Hepatocyte (in vitro differentiated cells): ENCODE data around the gene CCNK. TPM values are rescaled to one million over a fixed set of nuclear protein-coding genes. Genes with fewer than 3 reads are reported as not detected.

ENCODE experiments used
- DNase-seq: peaks from one replicate; pipeline ENCODE4 v3.0.0-alpha.2; 2016; ENCODE audit warnings: low spot score
- H2AFZ ChIP-seq: fragments of 200-600 bp; sonication (generic); 2 replicates; pipeline ENCODE4 v1.6.0; 2016; ENCODE audit warnings: antibody characterized with exemption, mild to moderate bottlenecking
- H3K27ac ChIP-seq: fragments of 200-600 bp; sonication (generic); 2 replicates; pipeline ENCODE4 v1.5.1; 2016; ENCODE audit warnings: mild to moderate bottlenecking
- H3K27me3 ChIP-seq: fragments of 200-600 bp; sonication (generic); 2 replicates; pipeline ENCODE4 v1.6.1; 2016
- H3K36me3 ChIP-seq: fragments of 200-600 bp; sonication (generic); replicated peaks from 2 replicates; pipeline ENCODE4 v1.5.1; 2016; ENCODE audit warnings: low read depth; ENCODE audit not compliant: insufficient read depth
- H3K4me1 ChIP-seq: fragments of 200-600 bp; sonication (generic); 2 replicates; pipeline ENCODE4 v1.5.1; 2016; ENCODE audit warnings: mild to moderate bottlenecking, moderate library complexity; ENCODE audit not compliant: insufficient read depth
- H3K4me2 ChIP-seq: fragments of 200-600 bp; sonication (generic); 2 replicates; pipeline ENCODE4 v1.6.0; 2016
- H3K4me3 ChIP-seq: fragments of 200-600 bp; sonication (generic); 2 replicates; pipeline ENCODE4 v1.5.1; 2016; ENCODE audit warnings: mild to moderate bottlenecking
- H3K79me2 ChIP-seq: fragments of 200-600 bp; sonication (generic); 2 replicates; pipeline ENCODE4 v1.6.0; 2017; ENCODE audit warnings: mild to moderate bottlenecking
- H3K9me2 ChIP-seq: fragments of 200-600 bp; sonication (generic); replicated peaks from 2 replicates; pipeline ENCODE4 v1.6.0; 2017; ENCODE audit warnings: mild to moderate bottlenecking; ENCODE audit not compliant: insufficient read depth
- H3K9me3 ChIP-seq: fragments of 200-600 bp; sonication (generic); 2 replicates; pipeline ENCODE4 v1.5.1; 2016; ENCODE audit warnings: low read depth, mild to moderate bottlenecking
- H4K20me1 ChIP-seq: fragments of 200-600 bp; sonication (generic); 2 replicates; pipeline ENCODE4 v1.6.0; 2016; ENCODE audit warnings: mild to moderate bottlenecking; ENCODE audit not compliant: insufficient read depth, poor library complexity, severe bottlenecking
- EZH2 ChIP-seq: fragments of 200-600 bp; sonication (generic); IDR thresholded peaks from 2 replicates; pipeline ENCODE4 v1.6.1; 2016; ENCODE audit warnings: antibody characterized with exemption, mild to moderate bottlenecking, borderline replicate concordance
- EZH2phosphoT487 ChIP-seq: fragments of 200-600 bp; sonication (generic); IDR thresholded peaks from one replicate; pipeline ENCODE4 v1.6.1; 2018; ENCODE audit warnings: antibody characterized with exemption, mild to moderate bottlenecking, low read depth, moderate library complexity; ENCODE audit not compliant: unreplicated experiment, severe bottlenecking
- WGBS: methylation state at CpG from one replicate; pipeline ENCODE4 v1.1.6; 2016; ENCODE audit warnings: low lambda C conversion rate; ENCODE audit errors: missing lambda C conversion rate; 5-methylcytosine and 5-hydroxymethylcytosine counted together
- polyA plus RNA-seq: library from polyadenylated mRNA; unstranded; fragments of >200 nt; fragmentation: Nextera tagmentation; extraction: Ambion mirVana; gene quantifications from 2 replicates; pipeline ENCODE4 v1.2.1, GENCODE V29; 2016
- total RNA-seq: library from RNA; depleted of rRNA; stranded (reverse); fragments of >200 nt; gene quantifications from 2 replicates; pipeline ENCODE4 v1.2.3, GENCODE V29; 2014
- TF ChIP-seq, protein P1 (sequence below): fragments of 200-600 bp; sonication (generic); IDR thresholded peaks from 2 replicates; pipeline ENCODE4 v1.5.1; 2016; ENCODE audit warnings: antibody characterized with exemption, mild to moderate bottlenecking; ENCODE audit not compliant: poor library complexity

Gene CCNK
- total and polyA plus RNA-seq, 2 experiments from 2014 or later: 11.1 to 15.6 TPM

DNA sequence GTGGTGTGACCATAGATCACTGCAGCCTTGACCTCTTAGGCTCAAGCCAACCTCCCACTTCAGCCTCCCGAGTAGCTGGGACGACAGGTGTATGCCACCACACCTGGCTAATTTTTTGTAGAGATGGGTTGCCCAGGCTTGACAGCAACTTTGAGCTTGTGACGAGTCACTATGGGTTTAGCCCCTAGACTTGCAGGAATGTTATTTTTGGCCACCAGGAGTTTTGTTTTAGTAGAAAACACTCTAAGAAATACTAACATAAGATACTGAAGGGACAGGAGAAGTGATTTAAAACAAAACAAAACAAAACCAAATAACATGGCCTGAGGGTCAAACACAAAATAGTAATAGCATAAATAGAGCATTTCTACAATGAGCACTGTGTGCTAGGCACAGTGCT is 27.0 kb upstream of the CCNK start:
- H3K4me3 ChIP-seq: no peak overlapping the region
- no peak for TF ChIP-seq EZH2phosphoT487
- no peak for TF ChIP-seq EZH2
- TF ChIP-seq, protein P1, sequence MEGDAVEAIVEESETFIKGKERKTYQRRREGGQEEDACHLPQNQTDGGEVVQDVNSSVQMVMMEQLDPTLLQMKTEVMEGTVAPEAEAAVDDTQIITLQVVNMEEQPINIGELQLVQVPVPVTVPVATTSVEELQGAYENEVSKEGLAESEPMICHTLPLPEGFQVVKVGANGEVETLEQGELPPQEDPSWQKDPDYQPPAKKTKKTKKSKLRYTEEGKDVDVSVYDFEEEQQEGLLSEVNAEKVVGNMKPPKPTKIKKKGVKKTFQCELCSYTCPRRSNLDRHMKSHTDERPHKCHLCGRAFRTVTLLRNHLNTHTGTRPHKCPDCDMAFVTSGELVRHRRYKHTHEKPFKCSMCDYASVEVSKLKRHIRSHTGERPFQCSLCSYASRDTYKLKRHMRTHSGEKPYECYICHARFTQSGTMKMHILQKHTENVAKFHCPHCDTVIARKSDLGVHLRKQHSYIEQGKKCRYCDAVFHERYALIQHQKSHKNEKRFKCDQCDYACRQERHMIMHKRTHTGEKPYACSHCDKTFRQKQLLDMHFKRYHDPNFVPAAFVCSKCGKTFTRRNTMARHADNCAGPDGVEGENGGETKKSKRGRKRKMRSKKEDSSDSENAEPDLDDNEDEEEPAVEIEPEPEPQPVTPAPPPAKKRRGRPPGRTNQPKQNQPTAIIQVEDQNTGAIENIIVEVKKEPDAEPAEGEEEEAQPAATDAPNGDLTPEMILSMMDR: no peak
- H3K4me2 ChIP-seq: no peak overlapping the region
- no peaks in the 10 kb centered on the region for H3K4me1 ChIP-seq
- H3K79me2 ChIP-seq: peaks cover 8% of the 10 kb centered on the region
- no peak for DNase-seq
- H3K36me3 ChIP-seq: no peaks in the 10 kb centered on the region
- H3K9me3 ChIP-seq: no peaks in the 10 kb centered on the region
- 63% methylated on average over 3 of the region's 3 CpGs for WGBS
- H2AFZ ChIP-seq: no peak overlapping the region
- no peaks in the 10 kb centered on the region for H3K27me3 ChIP-seq
- H4K20me1 ChIP-seq: peaks cover 3% of the 10 kb centered on the region
- no peaks in the 10 kb centered on the region for H3K9me2 ChIP-seq
- no peak overlapping the region for H3K27ac ChIP-seq

DNA sequence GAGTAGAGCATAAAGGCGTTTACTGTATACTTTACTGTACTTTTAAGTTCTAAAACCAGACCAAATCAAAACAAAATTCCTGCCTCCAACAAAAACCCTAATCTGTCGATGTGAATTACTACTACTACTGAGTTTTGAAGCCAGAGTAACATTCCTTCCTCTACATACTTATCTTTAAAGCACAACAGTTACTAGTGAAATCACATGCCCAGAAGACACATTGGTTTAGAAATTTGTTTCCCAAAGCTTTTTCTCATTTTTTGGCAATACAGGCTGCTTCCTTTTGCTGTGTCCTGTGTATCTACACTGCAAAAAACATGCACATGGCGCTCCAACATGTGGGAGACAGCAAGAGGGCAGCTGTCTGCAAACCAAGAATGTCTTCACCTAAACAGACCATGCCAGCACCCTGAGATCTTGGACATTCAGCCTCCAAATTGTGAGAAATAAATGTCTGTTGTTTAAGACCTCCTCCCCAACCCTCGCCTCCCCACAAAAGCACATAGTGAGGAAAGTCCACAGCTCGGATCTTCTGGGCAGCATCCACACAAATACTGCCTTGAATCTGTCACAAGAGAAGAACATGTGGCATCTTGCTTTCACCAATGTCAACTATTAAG is 21.6 kb upstream of the CCNK start:
- no peaks in the 10 kb centered on the region for H3K9me3 ChIP-seq
- DNase-seq: no peak
- no peak for TF ChIP-seq EZH2
- TF ChIP-seq, protein P1: no peak
- TF ChIP-seq EZH2phosphoT487: no peak
- H3K4me2 ChIP-seq: no peak overlapping the region
- no peaks in the 10 kb centered on the region for H3K36me3 ChIP-seq
- no peaks in the 10 kb centered on the region for H3K27me3 ChIP-seq
- no peaks in the 10 kb centered on the region for H3K9me2 ChIP-seq
- peaks cover 26% of the 10 kb centered on the region for H3K79me2 ChIP-seq
- no peak overlapping the region for H3K4me3 ChIP-seq
- no peak overlapping the region for H2AFZ ChIP-seq
- H3K4me1 ChIP-seq: no peaks in the 10 kb centered on the region
- 88% methylated on average over 5 of the region's 5 CpGs for WGBS
- no peak overlapping the region for H3K27ac ChIP-seq
- H4K20me1 ChIP-seq: no peaks in the 10 kb centered on the region

GRCh38 chr14:99460793-99461192 is 20.4 kb upstream of the CCNK start:
- 80% methylated on average over 3 of the region's 3 CpGs for WGBS
- no peak for DNase-seq
- H3K4me1 ChIP-seq: no peaks in the 10 kb centered on the region
- no peak overlapping the region for H2AFZ ChIP-seq
- peaks cover 34% of the 10 kb centered on the region for H3K79me2 ChIP-seq
- no peaks in the 10 kb centered on the region for H3K27me3 ChIP-seq
- no peaks in the 10 kb centered on the region for H3K36me3 ChIP-seq
- no peaks in the 10 kb centered on the region for H3K9me2 ChIP-seq
- H4K20me1 ChIP-seq: no peaks in the 10 kb centered on the region
- no peak overlapping the region for H3K4me2 ChIP-seq
- TF ChIP-seq EZH2 (no peak), EZH2phosphoT487 (no peak)
- TF ChIP-seq, protein P1: no peak
- no peaks in the 10 kb centered on the region for H3K9me3 ChIP-seq
- H3K27ac ChIP-seq: no peak overlapping the region
- no peak overlapping the region for H3K4me3 ChIP-seq
